ENCODE measurements around the gene COMMD4. TPM values are rescaled to one million over a fixed set of nuclear protein-coding genes. Genes with fewer than 3 reads are reported as not detected.
A peak's percentile ranks its signal among the peaks of the same experiment; 100 is the strongest.

COMMD4 gene
- total RNA-seq, 1 donor from 2014 or later = 69.5 TPM

GRCh38 chr15:75362642-75363249 is 26.9 kb downstream of the COMMD4 start:
- Mint-ChIP-seq H3K36me3 (ENCODE audit: low read depth) (peaks cover 45% of the 10 kb centered on the region), H3K27ac (no peak overlapping the region), H3K4me1 (ENCODE audit: low read depth) (peaks cover 3% of the 10 kb centered on the region), H3K27me3 (ENCODE audit: low read depth) (no peaks in the 10 kb centered on the region), H3K4me3 (ENCODE audit: low read depth) (no peak overlapping the region), H3K9me3 (no peaks in the 10 kb centered on the region)
- no peak for DNase-seq (ENCODE audit: low spot score)
- intact Hi-C loops (cut with micrococcal nuclease) = no loop called here

GRCh38 chr15:75363786-75364185 is 27.9 kb downstream of the COMMD4 start:
- H3K4me1 Mint-ChIP-seq (ENCODE audit: low read depth) = peaks cover 4% of the 10 kb centered on the region
- peaks cover 47% of the 10 kb centered on the region for H3K36me3 Mint-ChIP-seq (ENCODE audit: low read depth)
- no peak for DNase-seq (ENCODE audit: low spot score)
- intact Hi-C loops (cut with micrococcal nuclease) = no loop called here
- no peaks in the 10 kb centered on the region for H3K9me3 Mint-ChIP-seq
- no peaks in the 10 kb centered on the region for H3K27me3 Mint-ChIP-seq (ENCODE audit: low read depth)
- H3K4me3 Mint-ChIP-seq (ENCODE audit: low read depth) = no peak overlapping the region
- no peak overlapping the region for H3K27ac Mint-ChIP-seq

GRCh38 chr15:75364881-75365280 is 29.0 kb downstream of the COMMD4 start:
- Mint-ChIP-seq H3K36me3 (ENCODE audit: low read depth) (peaks cover 57% of the 10 kb centered on the region), H3K4me3 (ENCODE audit: low read depth) (no peak overlapping the region), H3K4me1 (ENCODE audit: low read depth) (peaks cover 15% of the 10 kb centered on the region), H3K27me3 (ENCODE audit: low read depth) (no peaks in the 10 kb centered on the region), H3K27ac (no peak overlapping the region), H3K9me3 (no peaks in the 10 kb centered on the region)
- intact Hi-C loops (cut with micrococcal nuclease) = loop anchor here (5.0 kb wide), 1 partner anchor 262 kb away; the partner anchor contains the start of gene SNUPN
- no peak for DNase-seq (ENCODE audit: low spot score)

DNA sequence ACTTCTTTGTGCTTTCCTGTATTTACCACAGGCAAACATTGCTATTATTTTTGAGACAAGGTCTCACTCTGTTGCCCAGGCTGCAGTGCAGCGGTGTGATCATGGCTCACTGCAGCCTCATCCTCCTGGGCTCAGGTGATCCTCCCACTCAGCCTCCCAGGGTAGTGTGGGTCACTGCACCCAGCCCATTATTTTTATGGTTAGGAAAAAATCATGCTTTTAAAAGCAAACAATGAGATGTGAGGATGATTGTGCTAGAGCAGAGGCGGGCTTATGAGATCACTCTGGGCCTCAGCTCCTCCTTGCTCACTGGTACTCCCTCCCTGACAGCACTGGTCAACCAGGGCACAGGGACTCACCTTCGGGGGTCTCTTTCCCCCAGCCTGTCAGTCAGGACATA is 30.3 kb downstream of the COMMD4 start:
- Mint-ChIP-seq H3K4me1 (ENCODE audit: low read depth) (peaks cover 16% of the 10 kb centered on the region), H3K27ac (no peak overlapping the region), H3K27me3 (ENCODE audit: low read depth) (no peaks in the 10 kb centered on the region), H3K36me3 (ENCODE audit: low read depth) (peaks cover 59% of the 10 kb centered on the region), H3K9me3 (no peaks in the 10 kb centered on the region), H3K4me3 (ENCODE audit: low read depth) (no peak overlapping the region)
- intact Hi-C loops (cut with micrococcal nuclease) = loop anchor here (5.0 kb wide), 1 partner anchor 261 kb away; the partner anchor contains the start of gene SNUPN
- no peak for DNase-seq (ENCODE audit: low spot score)

GRCh38 chr15:75367006-75367405 is 31.1 kb downstream of the COMMD4 start:
- Mint-ChIP-seq H3K27me3 (ENCODE audit: low read depth) (no peaks in the 10 kb centered on the region), H3K36me3 (ENCODE audit: low read depth) (peaks cover 64% of the 10 kb centered on the region), H3K9me3 (no peaks in the 10 kb centered on the region), H3K4me1 (ENCODE audit: low read depth) (peaks cover 16% of the 10 kb centered on the region), H3K4me3 (ENCODE audit: low read depth) (no peak overlapping the region), H3K27ac (no peak overlapping the region)
- DNase-seq (ENCODE audit: low spot score) = no peak
- intact Hi-C loops (cut with micrococcal nuclease) = loop anchor here (5.0 kb wide), 1 partner anchor 260 kb away; the partner anchor contains the start of gene SNUPN

DNA sequence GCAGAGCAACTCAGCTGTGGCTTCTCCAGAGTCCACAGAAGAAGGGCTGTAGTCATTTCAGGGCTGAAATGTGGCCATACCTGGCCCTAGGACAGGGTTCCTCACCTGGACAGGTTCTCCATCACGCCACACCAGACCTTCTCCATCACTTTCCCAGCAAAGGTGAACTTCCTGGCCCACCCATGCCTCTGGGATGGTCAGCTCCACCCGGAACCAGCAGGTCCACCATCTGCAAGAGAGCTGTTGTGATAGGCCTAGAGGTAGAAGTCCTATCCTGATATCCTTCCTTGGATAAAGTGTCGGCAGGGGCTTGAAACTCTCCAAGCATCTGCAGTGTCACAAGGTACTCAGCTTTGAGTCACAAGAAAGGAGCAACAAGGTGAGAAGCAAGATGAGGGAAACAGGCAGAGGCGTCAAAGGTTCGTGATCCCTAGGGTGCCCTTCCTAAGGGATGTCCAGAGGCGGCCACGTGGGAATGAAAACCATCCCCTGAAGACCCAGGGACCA is 31.6 kb downstream of the COMMD4 start:
- no peak for DNase-seq (ENCODE audit: low spot score)
- peaks cover 65% of the 10 kb centered on the region for H3K36me3 Mint-ChIP-seq (ENCODE audit: low read depth)
- peak overlapping the region; percentile 89 for H3K4me3 Mint-ChIP-seq (ENCODE audit: low read depth)
- intact Hi-C loops (cut with micrococcal nuclease) = loop anchor here (5.0 kb wide), 1 partner anchor 260 kb away; the partner anchor contains the start of gene SNUPN
- H3K4me1 Mint-ChIP-seq (ENCODE audit: low read depth) = peaks cover 16% of the 10 kb centered on the region
- H3K27me3 Mint-ChIP-seq (ENCODE audit: low read depth) = no peaks in the 10 kb centered on the region
- no peaks in the 10 kb centered on the region for H3K9me3 Mint-ChIP-seq
- H3K27ac Mint-ChIP-seq = peak overlapping the region; percentile 22

DNA sequence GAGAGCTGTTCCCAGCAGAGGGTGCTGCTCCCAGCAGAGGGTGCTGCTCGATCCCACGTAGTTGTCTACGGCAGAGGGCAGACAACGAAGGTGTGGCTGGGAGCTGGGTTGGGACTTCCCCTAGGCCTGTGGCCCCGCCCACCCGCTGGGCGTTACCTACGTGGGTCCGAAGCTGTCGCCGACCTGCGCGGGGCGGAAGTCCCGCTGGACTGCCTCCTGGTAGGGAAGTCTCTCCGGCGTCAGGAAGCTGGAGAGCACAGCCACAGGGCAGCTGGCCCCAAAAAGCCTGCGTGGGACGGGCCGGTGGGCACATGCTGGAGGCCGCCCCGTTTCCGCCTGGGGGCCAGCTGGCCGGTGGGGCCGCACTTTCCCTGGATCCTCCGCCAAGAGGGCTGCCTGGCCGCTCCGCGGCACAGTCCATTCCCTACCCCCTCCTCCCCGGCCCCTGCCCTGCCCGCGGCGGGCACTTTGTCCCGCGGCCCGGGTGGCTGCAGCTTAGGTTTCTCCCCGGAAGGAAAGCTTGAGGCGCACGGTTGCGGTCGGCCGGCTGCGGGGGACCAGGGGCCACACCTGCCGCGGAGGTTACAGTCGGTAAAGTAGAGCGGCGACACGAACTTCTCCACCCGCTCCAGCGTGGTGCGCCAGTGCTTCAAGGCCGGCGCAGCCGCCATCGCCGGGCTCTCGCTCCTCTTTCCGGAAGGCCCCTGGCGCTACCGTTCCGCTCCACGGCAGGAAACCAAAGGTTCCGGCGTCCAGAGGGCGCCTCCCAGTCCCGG is 32.2 kb downstream of the COMMD4 start, which contains the start of gene MAN2C1:
TSS of gene MAN2C1 (minus strand) at position 695 of the 776 bp plus-strand sequence. CDS start at position 671, 24 bp downstream.
- intact Hi-C loops (cut with micrococcal nuclease) = loop anchor here (1.0 to 5.0 kb wide), 4 partner anchors 86 to 315 kb away; partner anchors contain the start of genes IMP3 and SNUPN
- Mint-ChIP-seq H3K27ac (peak within 1 kb of the TSS; percentile 93), H3K4me3 (ENCODE audit: low read depth) (peak within 1 kb of the TSS; percentile 89), H3K4me1 (ENCODE audit: low read depth) (peaks cover 16% of the 10 kb centered on the region), H3K9me3 (no peaks in the 10 kb centered on the region), H3K27me3 (ENCODE audit: low read depth) (no peaks in the 10 kb centered on the region), H3K36me3 (ENCODE audit: low read depth) (peaks cover 68% of the 10 kb centered on the region)
- DNase-seq (ENCODE audit: low spot score) = peak; percentile 92

GRCh38 chr15:75368689-75369239 is 32.9 kb downstream of the COMMD4 start:
- H3K4me3 Mint-ChIP-seq (ENCODE audit: low read depth) = peak overlapping the region; percentile 89
- peaks cover 67% of the 10 kb centered on the region for H3K36me3 Mint-ChIP-seq (ENCODE audit: low read depth)
- no peak for DNase-seq (ENCODE audit: low spot score)
- H3K4me1 Mint-ChIP-seq (ENCODE audit: low read depth) = peaks cover 16% of the 10 kb centered on the region
- intact Hi-C loops (cut with micrococcal nuclease) = loop anchor here (1.0 to 5.0 kb wide), 4 partner anchors 86 to 314 kb away; partner anchors contain the start of genes IMP3 and SNUPN
- H3K27me3 Mint-ChIP-seq (ENCODE audit: low read depth) = no peaks in the 10 kb centered on the region
- H3K27ac Mint-ChIP-seq = peak overlapping the region; percentile 93
- no peaks in the 10 kb centered on the region for H3K9me3 Mint-ChIP-seq

DNA sequence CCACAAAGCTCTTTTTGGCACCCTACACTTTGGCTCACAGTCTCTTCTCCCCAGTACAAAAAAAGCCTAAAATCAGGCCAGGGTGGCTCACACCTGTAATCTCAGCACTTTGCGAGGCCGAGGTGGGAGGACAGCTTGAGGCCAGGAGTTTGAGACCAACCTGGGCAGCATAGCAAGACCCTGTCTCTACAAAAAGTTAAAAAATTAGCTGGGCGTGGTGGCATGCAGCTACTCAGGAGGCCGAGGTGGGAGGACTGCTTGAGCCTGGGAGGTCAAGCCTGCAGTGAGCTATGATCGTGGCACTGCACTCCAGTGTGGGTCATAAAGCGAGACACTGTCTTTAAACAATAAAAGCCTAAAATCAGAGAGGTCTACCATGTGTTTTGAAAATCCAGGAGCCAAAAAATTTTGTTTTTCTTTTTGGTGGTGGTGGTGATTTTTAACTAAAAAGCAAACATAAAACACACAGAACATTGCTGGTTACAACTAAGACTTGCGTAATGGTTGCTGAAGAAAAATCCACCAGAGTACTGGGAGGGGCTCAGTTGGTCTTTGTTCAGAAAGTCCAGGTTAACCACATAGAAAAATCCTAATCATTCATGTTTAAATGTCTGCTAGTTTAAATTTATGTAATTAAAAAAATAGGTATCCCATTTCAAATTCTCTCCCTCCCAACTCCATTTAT is 34.2 kb downstream of the COMMD4 start:
- Mint-ChIP-seq H3K27ac (peak overlapping the region; percentile 48), H3K9me3 (no peaks in the 10 kb centered on the region), H3K27me3 (ENCODE audit: low read depth) (no peaks in the 10 kb centered on the region), H3K4me3 (ENCODE audit: low read depth) (peak overlapping the region; percentile 89), H3K4me1 (ENCODE audit: low read depth) (peaks cover 16% of the 10 kb centered on the region), H3K36me3 (ENCODE audit: low read depth) (peaks cover 69% of the 10 kb centered on the region)
- no peak for DNase-seq (ENCODE audit: low spot score)
- intact Hi-C loops (cut with micrococcal nuclease) = loop anchor here (2.0 to 5.0 kb wide), 2 partner anchors 257 to 313 kb away; partner anchors contain the start of gene SNUPN

DNA sequence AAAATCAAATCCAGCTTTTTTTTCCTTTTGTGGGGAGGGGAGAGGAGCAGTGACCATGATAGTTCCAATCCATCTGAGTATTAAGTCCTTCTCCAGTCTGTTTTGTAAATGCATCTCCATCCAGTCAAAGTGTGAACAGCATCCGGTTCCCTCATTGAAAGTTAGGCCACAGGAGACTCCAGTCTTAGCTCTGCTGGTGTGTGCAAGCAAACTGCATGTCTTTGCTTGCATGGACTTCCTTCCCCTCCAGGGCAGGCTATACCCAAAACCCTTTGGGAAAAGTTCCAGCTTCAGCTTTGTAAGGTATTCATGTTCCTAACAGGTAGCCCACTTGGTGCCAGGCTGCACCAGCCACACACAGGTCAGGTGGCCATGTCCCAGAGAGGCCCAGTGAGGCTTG is 35.6 kb downstream of the COMMD4 start:
- Mint-ChIP-seq H3K27ac (no peak overlapping the region), H3K4me3 (ENCODE audit: low read depth) (no peak overlapping the region), H3K36me3 (ENCODE audit: low read depth) (peaks cover 73% of the 10 kb centered on the region), H3K4me1 (ENCODE audit: low read depth) (peaks cover 16% of the 10 kb centered on the region), H3K9me3 (no peaks in the 10 kb centered on the region), H3K27me3 (ENCODE audit: low read depth) (no peaks in the 10 kb centered on the region)
- DNase-seq (ENCODE audit: low spot score) = no peak
- intact Hi-C loops (cut with micrococcal nuclease) = no loop called here

DNA sequence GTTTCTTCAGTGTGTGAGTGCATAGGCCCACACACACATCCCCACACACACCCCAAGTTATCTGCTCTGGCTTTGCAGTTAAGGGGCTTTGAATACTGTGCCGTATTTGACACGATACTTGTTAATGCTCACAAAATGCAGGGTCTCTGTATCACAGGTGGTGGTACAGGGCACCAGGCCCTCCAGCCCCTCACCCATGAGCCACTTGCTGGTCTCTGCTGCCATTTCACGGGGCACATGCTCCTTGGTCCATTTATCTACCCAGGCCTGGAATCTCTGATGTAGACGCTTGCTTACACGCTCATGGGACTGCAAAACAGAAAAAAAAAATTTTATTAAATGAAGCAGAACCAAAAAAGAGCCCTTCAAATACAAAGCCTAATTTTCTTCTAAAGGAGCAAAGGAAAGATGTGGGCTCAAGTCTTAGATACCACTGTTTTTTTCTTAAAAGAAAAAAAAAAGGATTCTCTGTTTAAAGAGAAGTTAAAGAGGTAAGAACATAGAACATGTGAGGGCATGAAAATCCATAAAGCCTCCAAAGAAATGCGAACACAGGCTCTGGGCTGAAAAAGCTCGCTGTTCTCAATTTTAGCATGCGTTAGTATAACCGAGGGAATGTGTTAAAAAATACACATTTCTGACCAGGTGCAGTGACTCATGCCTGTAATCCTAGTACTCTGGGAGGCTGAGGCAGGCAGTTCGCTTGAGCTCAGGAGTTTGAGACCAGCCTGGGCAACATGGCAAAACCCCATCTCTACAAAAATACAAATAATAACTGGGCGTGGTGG is 36.2 kb downstream of the COMMD4 start:
- intact Hi-C loops (cut with micrococcal nuclease) = no loop called here
- Mint-ChIP-seq H3K4me1 (ENCODE audit: low read depth) (peaks cover 14% of the 10 kb centered on the region), H3K36me3 (ENCODE audit: low read depth) (peaks cover 73% of the 10 kb centered on the region), H3K27ac (no peak overlapping the region), H3K4me3 (ENCODE audit: low read depth) (no peak overlapping the region), H3K27me3 (ENCODE audit: low read depth) (no peaks in the 10 kb centered on the region), H3K9me3 (no peaks in the 10 kb centered on the region)
- DNase-seq (ENCODE audit: low spot score) = no peak

Measured in activated T-helper 2 cell treated with anti-CD3 and anti-CD28 coated beads, Interferon-gamma antibody, Interleukin-2, Interleukin-4, amounts not matched to agents 10 μg/mL and 5 μg/mL and 100 μg/mL, durations not matched to agents 14 hours and 24 hours and 36 hours (primary cell).